HepG2 (cell line): ENCODE results near the gene SESN2. TPM values are rescaled to one million over a fixed set of nuclear protein-coding genes. Genes with fewer than 3 reads are reported as not detected.

Experiments used
- BATF2 ChIP-seq: sonication (generic); formaldehyde crosslinking; IDR thresholded peaks from 2 replicates; pipeline ENCODE4 v1.8.0; 2022; ENCODE audit warnings: mild to moderate bottlenecking, missing genetic modification reagents, moderate library complexity
- CENPT ChIP-seq: sonication (generic); formaldehyde crosslinking; IDR thresholded peaks from 2 replicates; pipeline ENCODE4 v1.8.0; 2022; ENCODE audit warnings: low read depth, mild to moderate bottlenecking, moderate library complexity, missing genetic modification reagents
- GLI4 ChIP-seq: sonication (generic); formaldehyde crosslinking; IDR thresholded peaks from 2 replicates; pipeline ENCODE4 v1.5.1; 2020; ENCODE audit warnings: missing genetic modification reagents, mild to moderate bottlenecking, moderate library complexity, borderline replicate concordance
- GPN1 ChIP-seq: sonication (generic); formaldehyde crosslinking; IDR thresholded peaks from 2 replicates; pipeline ENCODE4 v1.5.1; 2020; ENCODE audit warnings: missing genetic modification reagents, borderline replicate concordance
- GRHL1 ChIP-seq: sonication (generic); formaldehyde crosslinking; conservative IDR thresholded peaks from 2 replicates; pipeline ENCODE4 v1.8.0; 2022; ENCODE audit warnings: missing genetic modification reagents
- IKZF4 ChIP-seq: sonication (generic); formaldehyde crosslinking; IDR thresholded peaks from 2 replicates; pipeline ENCODE4 v1.5.1; 2020; ENCODE audit warnings: borderline replicate concordance, mild to moderate bottlenecking, low read depth, missing genetic modification reagents; ENCODE audit errors: not compliant biosample characterization
- MLLT10 ChIP-seq: sonication (generic); formaldehyde crosslinking; IDR thresholded peaks from 2 replicates; pipeline ENCODE4 v1.4.0; 2020; ENCODE audit warnings: missing genetic modification reagents
- RBFOX2 ChIP-seq: fragments of 200-400 bp; formaldehyde crosslinking; IDR thresholded peaks from 2 replicates; pipeline ENCODE4 v1.6.1; 2017; ENCODE audit warnings: low read depth, mild to moderate bottlenecking, low read length
- SNAPC5 ChIP-seq: sonication (generic); formaldehyde crosslinking; IDR thresholded peaks from 2 replicates; pipeline ENCODE4 v1.8.1; 2023; ENCODE audit warnings: mild to moderate bottlenecking, missing genetic modification reagents, borderline replicate concordance
- TOE1 ChIP-seq: sonication (generic); formaldehyde crosslinking; IDR thresholded peaks from 2 replicates; pipeline ENCODE4 v1.4.0; 2020; ENCODE audit warnings: mild to moderate bottlenecking, missing genetic modification reagents
- ZNF3 ChIP-seq: IDR thresholded peaks from 2 replicates; pipeline ENCODE4 v1.7.0; 2017; ENCODE audit warnings: inconsistent platforms
- ZNF510 ChIP-seq: sonication (generic); formaldehyde crosslinking; IDR thresholded peaks from 2 replicates; pipeline ENCODE4 v1.4.0; 2020; ENCODE audit warnings: low read depth, mild to moderate bottlenecking, missing genetic modification reagents
- ZNF558 ChIP-seq: sonication (generic); formaldehyde crosslinking; IDR thresholded peaks from 2 replicates; pipeline ENCODE4 v1.9.0; 2022; ENCODE audit warnings: mild to moderate bottlenecking, missing genetic modification reagents, borderline replicate concordance
- ZNF616 ChIP-seq: sonication (generic); formaldehyde crosslinking; IDR thresholded peaks from 2 replicates; pipeline ENCODE4 v1.5.0; 2020; ENCODE audit warnings: low read depth, mild to moderate bottlenecking, missing genetic modification reagents
- ZNF660 ChIP-seq: sonication (generic); formaldehyde crosslinking; IDR thresholded peaks from 2 replicates; pipeline ENCODE4 v1.5.1; 2020; ENCODE audit warnings: mild to moderate bottlenecking, low read depth, missing genetic modification reagents, borderline replicate concordance
- ZNF761 ChIP-seq: sonication (generic); formaldehyde crosslinking; conservative IDR thresholded peaks from 2 replicates; pipeline ENCODE4 v1.4.0; 2020; ENCODE audit warnings: mild to moderate bottlenecking, missing genetic modification reagents
- ZNF790 ChIP-seq: sonication (generic); formaldehyde crosslinking; IDR thresholded peaks from 2 replicates; pipeline ENCODE4 v1.8.0; 2022; ENCODE audit warnings: missing genetic modification reagents, mild to moderate bottlenecking, borderline replicate concordance
- polyA plus RNA-seq, 8 experiments: library from polyadenylated mRNA; depleted of rRNA in 3 of 8; stranded (reverse) in 7 of 8; unstranded in 1 of 8; fragments of >200 nt; fragmentation: Illumina TruSeq in 4 of 8; extraction: Trizol in 4 of 8; gene quantifications; 2 replicates each; pipeline versions ENCODE4 v1.2.1 to v1.2.3, GENCODE V29; 2011 to 2016; ENCODE audit warnings: low read depth in 4 of 8, missing spikeins in 1 of 8, mixed read lengths in 1 of 8; ENCODE audit not compliant: insufficient read depth in 1 of 8
- total RNA-seq, 5 experiments: library from RNA; depleted of rRNA; stranded (reverse); fragments of >200 nt; fragmentation: Illumina TruSeq; extraction: Trizol; gene quantifications; 2 replicates each; pipeline ENCODE4 v1.2.3, GENCODE V29; 2016; ENCODE audit warnings: low read depth in 1 of 5
- TF ChIP-seq, protein P1 (sequence below), 2 experiments: IDR thresholded peaks; 2 replicates each; pipeline ENCODE4 v1.6.1; 2011 to 2012; ENCODE audit warnings: low read length in 2 of 2, borderline replicate concordance in 1 of 2, low read depth in 1 of 2, mild to moderate bottlenecking in 1 of 2, moderate library complexity in 1 of 2
- TF ChIP-seq, protein P2 (sequence below): sonication (generic); formaldehyde crosslinking; IDR thresholded peaks from 2 replicates; pipeline ENCODE4; 2020; ENCODE audit warnings: missing genetic modification reagents, mild to moderate bottlenecking, borderline replicate concordance

Gene SESN2
- total and polyA plus RNA-seq, 2 of the 13 experiments (the other 11 are each of a cell fraction or from before 2014, with no cell fraction given) = 13.2 to 19.1 TPM

DNA sequence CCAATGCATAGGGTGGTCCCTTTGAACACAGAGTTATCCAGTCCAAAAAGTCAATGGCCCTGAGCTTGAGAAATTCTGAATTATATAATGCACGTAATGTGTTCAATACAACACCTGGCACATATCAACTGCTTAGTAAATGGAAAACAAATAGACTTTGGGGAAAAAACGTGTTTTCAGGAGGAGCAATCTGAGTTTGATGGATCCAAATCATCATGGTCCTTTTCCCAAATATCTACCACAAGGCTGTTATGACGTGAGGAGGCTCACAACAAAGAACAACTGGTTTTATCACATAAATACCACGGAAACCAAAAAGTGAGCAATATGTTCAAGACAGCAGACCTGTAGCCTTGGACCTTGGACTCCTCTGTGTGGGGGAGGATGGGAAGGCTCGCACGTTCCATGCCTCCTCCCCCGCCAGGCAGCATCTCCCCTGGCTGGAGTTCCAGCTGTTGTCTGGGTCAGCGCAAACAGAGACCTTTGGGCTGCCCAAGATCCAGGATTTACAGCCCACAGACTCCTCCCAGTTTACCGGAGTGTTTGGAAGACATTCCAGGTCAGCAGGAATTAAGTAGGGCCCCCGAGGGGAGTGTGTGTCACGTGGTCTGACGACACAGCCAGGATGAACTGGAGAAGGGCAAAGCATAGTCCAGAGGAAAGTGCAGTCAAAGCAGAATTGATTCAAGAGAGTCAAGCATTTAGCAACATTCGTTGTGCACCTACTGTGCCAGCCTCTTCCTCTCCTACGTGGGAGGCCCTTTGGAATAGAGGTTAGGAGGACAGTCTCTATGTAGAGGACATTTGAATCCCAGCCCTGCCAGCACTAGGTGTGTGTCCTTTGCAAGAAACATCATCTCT is 37.3 kb downstream of the SESN2 start (continued):
- TF ChIP-seq, protein P1, sequence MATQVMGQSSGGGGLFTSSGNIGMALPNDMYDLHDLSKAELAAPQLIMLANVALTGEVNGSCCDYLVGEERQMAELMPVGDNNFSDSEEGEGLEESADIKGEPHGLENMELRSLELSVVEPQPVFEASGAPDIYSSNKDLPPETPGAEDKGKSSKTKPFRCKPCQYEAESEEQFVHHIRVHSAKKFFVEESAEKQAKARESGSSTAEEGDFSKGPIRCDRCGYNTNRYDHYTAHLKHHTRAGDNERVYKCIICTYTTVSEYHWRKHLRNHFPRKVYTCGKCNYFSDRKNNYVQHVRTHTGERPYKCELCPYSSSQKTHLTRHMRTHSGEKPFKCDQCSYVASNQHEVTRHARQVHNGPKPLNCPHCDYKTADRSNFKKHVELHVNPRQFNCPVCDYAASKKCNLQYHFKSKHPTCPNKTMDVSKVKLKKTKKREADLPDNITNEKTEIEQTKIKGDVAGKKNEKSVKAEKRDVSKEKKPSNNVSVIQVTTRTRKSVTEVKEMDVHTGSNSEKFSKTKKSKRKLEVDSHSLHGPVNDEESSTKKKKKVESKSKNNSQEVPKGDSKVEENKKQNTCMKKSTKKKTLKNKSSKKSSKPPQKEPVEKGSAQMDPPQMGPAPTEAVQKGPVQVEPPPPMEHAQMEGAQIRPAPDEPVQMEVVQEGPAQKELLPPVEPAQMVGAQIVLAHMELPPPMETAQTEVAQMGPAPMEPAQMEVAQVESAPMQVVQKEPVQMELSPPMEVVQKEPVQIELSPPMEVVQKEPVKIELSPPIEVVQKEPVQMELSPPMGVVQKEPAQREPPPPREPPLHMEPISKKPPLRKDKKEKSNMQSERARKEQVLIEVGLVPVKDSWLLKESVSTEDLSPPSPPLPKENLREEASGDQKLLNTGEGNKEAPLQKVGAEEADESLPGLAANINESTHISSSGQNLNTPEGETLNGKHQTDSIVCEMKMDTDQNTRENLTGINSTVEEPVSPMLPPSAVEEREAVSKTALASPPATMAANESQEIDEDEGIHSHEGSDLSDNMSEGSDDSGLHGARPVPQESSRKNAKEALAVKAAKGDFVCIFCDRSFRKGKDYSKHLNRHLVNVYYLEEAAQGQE (IDR thresholded peaks at IDR 0.05; ENCODE audit: borderline replicate concordance in 1 of 2, low read depth in 1 of 2, low read length in 2 of 2) = no peak; a peak in 1 of 4 replicates
- no peak for TF ChIP-seq BATF2 (CRISPR knock-in tag)
- TF ChIP-seq ZNF616 = no peak
- 0 out of 2 replicates have a peak, but pooled peaks have one; percentile 38 for TF ChIP-seq TOE1 (CRISPR knock-in tag)
- no peak for TF ChIP-seq SNAPC5
- no peak for TF ChIP-seq ZNF510 (CRISPR knock-in tag)
- TF ChIP-seq GPN1 (CRISPR knock-in tag) = no peak
- no peak for TF ChIP-seq GLI4 (CRISPR knock-in tag)
- TF ChIP-seq MLLT10 (CRISPR knock-in tag) = no peak
- TF ChIP-seq ZNF660 = no peak
- no peak for TF ChIP-seq IKZF4
- TF ChIP-seq, protein P2, sequence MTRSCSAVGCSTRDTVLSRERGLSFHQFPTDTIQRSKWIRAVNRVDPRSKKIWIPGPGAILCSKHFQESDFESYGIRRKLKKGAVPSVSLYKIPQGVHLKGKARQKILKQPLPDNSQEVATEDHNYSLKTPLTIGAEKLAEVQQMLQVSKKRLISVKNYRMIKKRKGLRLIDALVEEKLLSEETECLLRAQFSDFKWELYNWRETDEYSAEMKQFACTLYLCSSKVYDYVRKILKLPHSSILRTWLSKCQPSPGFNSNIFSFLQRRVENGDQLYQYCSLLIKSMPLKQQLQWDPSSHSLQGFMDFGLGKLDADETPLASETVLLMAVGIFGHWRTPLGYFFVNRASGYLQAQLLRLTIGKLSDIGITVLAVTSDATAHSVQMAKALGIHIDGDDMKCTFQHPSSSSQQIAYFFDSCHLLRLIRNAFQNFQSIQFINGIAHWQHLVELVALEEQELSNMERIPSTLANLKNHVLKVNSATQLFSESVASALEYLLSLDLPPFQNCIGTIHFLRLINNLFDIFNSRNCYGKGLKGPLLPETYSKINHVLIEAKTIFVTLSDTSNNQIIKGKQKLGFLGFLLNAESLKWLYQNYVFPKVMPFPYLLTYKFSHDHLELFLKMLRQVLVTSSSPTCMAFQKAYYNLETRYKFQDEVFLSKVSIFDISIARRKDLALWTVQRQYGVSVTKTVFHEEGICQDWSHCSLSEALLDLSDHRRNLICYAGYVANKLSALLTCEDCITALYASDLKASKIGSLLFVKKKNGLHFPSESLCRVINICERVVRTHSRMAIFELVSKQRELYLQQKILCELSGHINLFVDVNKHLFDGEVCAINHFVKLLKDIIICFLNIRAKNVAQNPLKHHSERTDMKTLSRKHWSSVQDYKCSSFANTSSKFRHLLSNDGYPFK (CRISPR knock-in tag) = peak; percentile 37; the same call in 1 of the 2 replicates
- no peak for TF ChIP-seq CENPT
- TF ChIP-seq RBFOX2 = no peak
- no peak for TF ChIP-seq ZNF761 (CRISPR knock-in tag)
- TF ChIP-seq ZNF790 (CRISPR knock-in tag) = no peak
- no peak for TF ChIP-seq GRHL1 (CRISPR knock-in tag)
- TF ChIP-seq ZNF558 = no peak
- no peak; the same call in 1 of the 2 replicates for TF ChIP-seq ZNF3 (CRISPR knock-in tag)
